ENCODE results near the gene VTI1A. TPM values are rescaled to one million over a fixed set of nuclear protein-coding genes. Genes with fewer than 3 reads are reported as not detected.

VTI1A gene
- total RNA-seq, 1 donor from 2014 or later, result 33.3 TPM

DNA sequence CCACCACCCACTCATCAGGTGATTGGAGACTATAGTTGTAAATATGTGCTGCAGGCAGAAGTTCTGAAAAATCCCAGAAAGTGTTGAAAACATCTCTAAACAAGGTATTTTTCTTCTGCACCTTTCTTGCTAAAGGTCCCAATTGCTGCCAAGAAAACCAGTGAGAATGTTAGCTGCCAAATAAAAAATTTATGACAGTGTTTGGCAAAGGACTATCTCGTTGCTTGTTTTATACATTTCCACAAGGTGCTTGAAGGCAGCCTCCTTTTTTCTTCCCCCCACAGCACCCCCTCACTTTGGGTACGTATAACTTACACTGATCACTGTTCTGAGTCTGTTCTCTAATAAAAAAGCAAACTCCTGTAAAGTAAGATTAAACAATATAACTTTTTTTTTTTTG is 344.4 kb downstream of the VTI1A start:
- Histone ChIP-seq H3K79me2 (ENCODE audit: insufficient read depth, low read length) (no peaks in the 10 kb centered on the region), H3K4me3 (ENCODE audit: insufficient read depth, low read depth, low read length) (no peak overlapping the region), H3K27ac (ENCODE audit: low read depth, low read length) (no peak overlapping the region), H3K27me3 (ENCODE audit: insufficient read depth, low read length) (no peaks in the 10 kb centered on the region), H3K9me3 (ENCODE audit: insufficient read depth, low read depth, low read length) (no peaks in the 10 kb centered on the region), H4K20me1 (ENCODE audit: insufficient read depth, low read length) (peaks cover 4% of the 10 kb centered on the region), H3K36me3 (ENCODE audit: insufficient read depth, low read length) (no peaks in the 10 kb centered on the region), H3K9ac (ENCODE audit: low read length) (no peak overlapping the region), H3K4me1 (ENCODE audit: insufficient read depth, low read length) (peaks cover 10% of the 10 kb centered on the region), H3K4me2 (ENCODE audit: low read length) (no peak overlapping the region), H2AFZ (ENCODE audit: low read depth, low read length) (no peak overlapping the region)
- H3K4me1 Mint-ChIP-seq (ENCODE audit: low read depth, unreplicated experiment), result peaks cover 4% of the 10 kb centered on the region
- no peak for FAIRE-seq
- H3K9me3 Mint-ChIP-seq (ENCODE audit: unreplicated experiment), result peaks cover 4% of the 10 kb centered on the region
- no peaks in the 10 kb centered on the region for H3K36me3 Mint-ChIP-seq (ENCODE audit: low read depth, unreplicated experiment)
- H3K27me3 Mint-ChIP-seq (ENCODE audit: low read depth, unreplicated experiment), result no peaks in the 10 kb centered on the region
- H3K27ac Mint-ChIP-seq (ENCODE audit: unreplicated experiment), result no peak overlapping the region
- H3K4me3 Mint-ChIP-seq (ENCODE audit: unreplicated experiment), result no peak overlapping the region
- no peak for TF ChIP-seq EZH2 (IDR thresholded peaks at IDR 0.05; ENCODE audit: insufficient read depth, low read length)
- TF ChIP-seq, protein P1, sequence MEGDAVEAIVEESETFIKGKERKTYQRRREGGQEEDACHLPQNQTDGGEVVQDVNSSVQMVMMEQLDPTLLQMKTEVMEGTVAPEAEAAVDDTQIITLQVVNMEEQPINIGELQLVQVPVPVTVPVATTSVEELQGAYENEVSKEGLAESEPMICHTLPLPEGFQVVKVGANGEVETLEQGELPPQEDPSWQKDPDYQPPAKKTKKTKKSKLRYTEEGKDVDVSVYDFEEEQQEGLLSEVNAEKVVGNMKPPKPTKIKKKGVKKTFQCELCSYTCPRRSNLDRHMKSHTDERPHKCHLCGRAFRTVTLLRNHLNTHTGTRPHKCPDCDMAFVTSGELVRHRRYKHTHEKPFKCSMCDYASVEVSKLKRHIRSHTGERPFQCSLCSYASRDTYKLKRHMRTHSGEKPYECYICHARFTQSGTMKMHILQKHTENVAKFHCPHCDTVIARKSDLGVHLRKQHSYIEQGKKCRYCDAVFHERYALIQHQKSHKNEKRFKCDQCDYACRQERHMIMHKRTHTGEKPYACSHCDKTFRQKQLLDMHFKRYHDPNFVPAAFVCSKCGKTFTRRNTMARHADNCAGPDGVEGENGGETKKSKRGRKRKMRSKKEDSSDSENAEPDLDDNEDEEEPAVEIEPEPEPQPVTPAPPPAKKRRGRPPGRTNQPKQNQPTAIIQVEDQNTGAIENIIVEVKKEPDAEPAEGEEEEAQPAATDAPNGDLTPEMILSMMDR (IDR thresholded peaks at IDR 0.05; ENCODE audit: insufficient read depth, low read depth, low read length), result no peak
- no peak for DNase-seq (ENCODE audit: low read depth)

DNA sequence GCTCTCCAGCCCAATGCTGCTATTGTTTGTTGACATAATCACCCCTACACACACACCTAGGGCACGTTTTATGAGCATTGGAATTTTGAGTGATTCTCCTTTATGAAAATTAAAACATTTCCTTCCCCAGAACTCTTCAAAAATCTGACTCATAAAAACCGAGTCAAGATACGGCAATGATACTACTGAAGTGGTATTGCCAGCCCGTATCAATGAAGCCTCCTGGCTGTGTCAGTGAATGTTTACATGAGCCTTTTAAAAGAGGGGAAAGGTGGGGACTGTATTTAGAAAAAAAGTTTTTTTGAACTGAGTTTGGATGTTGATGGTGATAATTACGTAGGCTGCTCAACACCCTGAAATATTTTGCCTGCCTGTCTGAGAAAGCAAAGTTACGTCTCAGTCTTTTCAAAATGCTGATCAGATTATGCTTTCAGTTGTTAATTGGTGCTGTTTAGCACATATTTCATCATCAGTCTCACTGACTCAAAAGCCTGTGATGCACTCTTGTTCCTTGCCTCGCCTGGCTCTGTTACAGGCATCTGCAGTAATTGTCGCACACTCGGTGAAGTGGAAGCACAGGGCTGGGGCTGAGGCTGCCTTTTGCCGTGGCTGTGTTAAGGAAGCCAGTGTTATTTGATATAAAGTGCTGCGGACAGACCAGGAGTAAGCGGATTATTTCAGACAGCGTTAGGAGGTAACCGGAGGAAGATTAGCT is 345.6 kb downstream of the VTI1A start:
- peaks cover 4% of the 10 kb centered on the region for H3K9me3 Mint-ChIP-seq (ENCODE audit: unreplicated experiment)
- Histone ChIP-seq H3K36me3 (ENCODE audit: insufficient read depth, low read length) (no peaks in the 10 kb centered on the region), H3K27ac (ENCODE audit: low read depth, low read length) (no peak overlapping the region), H3K4me2 (ENCODE audit: low read length) (peak overlapping the region; percentile 64), H3K9ac (ENCODE audit: low read length) (peak overlapping the region; percentile 21), H3K27me3 (ENCODE audit: insufficient read depth, low read length) (no peaks in the 10 kb centered on the region), H3K4me3 (ENCODE audit: insufficient read depth, low read depth, low read length) (peak overlapping the region; percentile 12), H2AFZ (ENCODE audit: low read depth, low read length) (no peak overlapping the region), H3K79me2 (ENCODE audit: insufficient read depth, low read length) (no peaks in the 10 kb centered on the region), H3K4me1 (ENCODE audit: insufficient read depth, low read length) (peaks cover 10% of the 10 kb centered on the region), H4K20me1 (ENCODE audit: insufficient read depth, low read length) (peaks cover 4% of the 10 kb centered on the region), H3K9me3 (ENCODE audit: insufficient read depth, low read depth, low read length) (no peaks in the 10 kb centered on the region)
- FAIRE-seq, result no peak
- peak; percentile 56 for DNase-seq (ENCODE audit: low read depth)
- peaks cover 4% of the 10 kb centered on the region for H3K4me1 Mint-ChIP-seq (ENCODE audit: low read depth, unreplicated experiment)
- no peak for TF ChIP-seq EZH2 (IDR thresholded peaks at IDR 0.05; ENCODE audit: insufficient read depth, low read length)
- TF ChIP-seq, protein P1 (IDR thresholded peaks at IDR 0.05; ENCODE audit: insufficient read depth, low read depth, low read length), result no peak
- no peak overlapping the region for H3K4me3 Mint-ChIP-seq (ENCODE audit: unreplicated experiment)
- H3K27me3 Mint-ChIP-seq (ENCODE audit: low read depth, unreplicated experiment), result no peaks in the 10 kb centered on the region
- H3K36me3 Mint-ChIP-seq (ENCODE audit: low read depth, unreplicated experiment), result no peaks in the 10 kb centered on the region
- no peak overlapping the region for H3K27ac Mint-ChIP-seq (ENCODE audit: unreplicated experiment)

Data from astrocyte (in vitro differentiated cells and primary cell).